HEK293 (cell line): ENCODE results near the gene SAFB.

Source experiments
- CTCF ChIP-seq: fragments of 450-650 bp; formaldehyde crosslinking; IDR thresholded peaks from 2 replicates; pipeline ENCODE4 v1.5.1; 2016; ENCODE audit warnings: missing biosample characterization, missing genetic modification characterization
- KLF7 ChIP-seq: fragments of 450-650 bp; formaldehyde crosslinking; IDR thresholded peaks from 2 replicates; pipeline ENCODE4 v1.5.1; 2016; ENCODE audit warnings: missing biosample characterization, missing genetic modification characterization, borderline replicate concordance
- PBX3 ChIP-seq: sonication (generic); formaldehyde crosslinking; IDR thresholded peaks from 2 replicates; pipeline ENCODE4 v1.8.1; 2022; ENCODE audit warnings: mild to moderate bottlenecking, moderate library complexity, missing genetic modification reagents
- REST ChIP-seq: fragments of 450-650 bp; formaldehyde crosslinking; IDR thresholded peaks from 2 replicates; pipeline ENCODE4 v1.5.1; 2016; ENCODE audit warnings: missing biosample characterization, missing genetic modification characterization
- SP2 ChIP-seq: fragments of 450-650 bp; formaldehyde crosslinking; IDR thresholded peaks from 2 replicates; pipeline ENCODE4 v1.5.1; 2016; ENCODE audit warnings: missing biosample characterization, missing genetic modification characterization
- ZBTB44 ChIP-seq: fragments of 450-650 bp; IDR thresholded peaks from 2 replicates; pipeline ENCODE4 v1.5.1; 2018; ENCODE audit warnings: missing biosample characterization, mild to moderate bottlenecking, missing genetic modification characterization
- ZNF292 ChIP-seq: fragments of 450-650 bp; formaldehyde crosslinking; IDR thresholded peaks from 2 replicates; pipeline ENCODE4 v1.5.1; 2016; ENCODE audit warnings: low read depth, missing biosample characterization, missing genetic modification characterization, borderline replicate concordance
- ZNF639 ChIP-seq: fragments of 450-650 bp; formaldehyde crosslinking; IDR thresholded peaks from 2 replicates; pipeline ENCODE4 v1.5.1; 2016; ENCODE audit warnings: missing biosample characterization, missing genetic modification characterization

GRCh38 chr19:5714816-5715215, 91.9 kb downstream of the SAFB start:
- TF ChIP-seq SP2, result no peak
- TF ChIP-seq KLF7 (tag by site-specific recombination), result no peak
- no peak for TF ChIP-seq CTCF (tag by site-specific recombination)
- no peak for TF ChIP-seq ZNF639
- no peak for TF ChIP-seq ZBTB44 (tag by site-specific recombination)
- TF ChIP-seq PBX3 (CRISPR knock-in tag), result no peak
- TF ChIP-seq REST (tag by site-specific recombination), result no peak
- no peak for TF ChIP-seq ZNF292
